Neural cell (in vitro differentiated cells): ENCODE data around the gene TOP2B. TPM values are rescaled to one million over a fixed set of nuclear protein-coding genes. Genes with fewer than 3 reads are reported as not detected.

Source experiments
- H2AFZ ChIP-seq: fragments of 200-600, 300-800 bp; sonication (generic), shearing (Covaris generic); 2 replicates; pipeline ENCODE4 v1.6.0; 2014; ENCODE audit warnings: low read depth, mild to moderate bottlenecking, antibody characterized with exemption, low read length, moderate library complexity
- H3F3A ChIP-seq: fragments of 200-600 bp; shearing (Covaris generic); 2 replicates; pipeline ENCODE4 v1.6.1; 2016; ENCODE audit warnings: mild to moderate bottlenecking, moderate library complexity, mixed read lengths, antibody characterized with exemption, low read length; ENCODE audit not compliant: insufficient read depth, poor library complexity, severe bottlenecking
- H3K27ac ChIP-seq: fragments of 200-600, 300-800 bp; sonication (generic), shearing (Covaris generic); 2 replicates; pipeline ENCODE4 v1.5.1; 2014; ENCODE audit warnings: mild to moderate bottlenecking, low read length, moderate library complexity
- H3K27me3 ChIP-seq: fragments of 300-800, 200-600 bp; sonication (generic), shearing (Covaris generic); 2 replicates; pipeline ENCODE4 v1.6.0; 2014; ENCODE audit warnings: mild to moderate bottlenecking, low read depth, low read length, moderate library complexity; ENCODE audit not compliant: insufficient read depth
- H3K36me3 ChIP-seq: fragments of 300-800, 200-600 bp; sonication (generic), shearing (Covaris generic); 2 replicates; pipeline ENCODE4 v1.5.1; 2014; ENCODE audit warnings: mild to moderate bottlenecking, antibody characterized with exemption, low read length, moderate library complexity; ENCODE audit not compliant: insufficient read depth
- H3K4me2 ChIP-seq: fragments of 300-800, 200-600 bp; sonication (generic), shearing (Covaris generic); 2 replicates; pipeline ENCODE4 v1.6.0; 2014; ENCODE audit warnings: mild to moderate bottlenecking, low read length
- H3K4me3 ChIP-seq: fragments of 300-800, 200-600 bp; sonication (generic), shearing (Covaris generic); 2 replicates; pipeline ENCODE4 v1.5.1; 2014; ENCODE audit warnings: mild to moderate bottlenecking, low read length, moderate library complexity
- H3K79me2 ChIP-seq: fragments of 200-600 bp; shearing (Covaris generic); replicated peaks from 2 replicates; pipeline ENCODE4 v1.6.0; 2014; ENCODE audit warnings: mild to moderate bottlenecking, low read length, moderate library complexity; ENCODE audit not compliant: insufficient read depth
- H3K9ac ChIP-seq: fragments of 300-800, 200-600 bp; sonication (generic), shearing (Covaris generic); 2 replicates; pipeline ENCODE4 v1.6.1; 2016; ENCODE audit warnings: mild to moderate bottlenecking, low read length, mixed read lengths
- H3K9me2 ChIP-seq: fragments of 200-600 bp; shearing (Covaris generic); 2 replicates; pipeline ENCODE4 v1.6.1; 2016; ENCODE audit warnings: mild to moderate bottlenecking, low read length, mixed read lengths; ENCODE audit not compliant: insufficient read depth
- H3K9me3 ChIP-seq: fragments of 200-600, 300-800 bp; sonication (generic), shearing (Covaris generic); 2 replicates; pipeline ENCODE4 v1.6.1; 2016; ENCODE audit warnings: mild to moderate bottlenecking, mixed run types, low read length, moderate library complexity, mixed read lengths
- H4K20me1 ChIP-seq: fragments of 200-600 bp; shearing (Covaris generic); 2 replicates; pipeline ENCODE4 v1.6.1; 2016; ENCODE audit warnings: mild to moderate bottlenecking, mixed run types; ENCODE audit not compliant: insufficient read depth
- EP300 ChIP-seq: fragments of 450-650 bp; conservative IDR thresholded peaks from 2 replicates; pipeline ENCODE4 v1.6.1; 2014; ENCODE audit warnings: antibody characterized with exemption, mild to moderate bottlenecking, moderate library complexity; ENCODE audit not compliant: poor library complexity, severe bottlenecking
- EZH2 ChIP-seq: fragments of 200-600, 300-800 bp; shearing (Covaris generic), sonication (generic); IDR thresholded peaks from 2 replicates; pipeline ENCODE4 v1.6.1; 2014; ENCODE audit warnings: antibody characterized with exemption, low read length, borderline replicate concordance, mild to moderate bottlenecking; ENCODE audit not compliant: insufficient read depth, poor library complexity, severe bottlenecking
- MXI1 ChIP-seq: fragments of 450-650 bp; conservative IDR thresholded peaks from 2 replicates; pipeline ENCODE4 v1.6.1; 2014; ENCODE audit warnings: antibody characterized with exemption, mild to moderate bottlenecking; ENCODE audit not compliant: poor library complexity, severe bottlenecking
- POLR2AphosphoS5 ChIP-seq: IDR thresholded peaks from 2 replicates; pipeline ENCODE4 v1.6.1; 2012
- RAD21 ChIP-seq: fragments of 450-650 bp; conservative IDR thresholded peaks from 2 replicates; pipeline ENCODE4 v1.6.1; 2014; ENCODE audit warnings: antibody characterized with exemption, mild to moderate bottlenecking, moderate library complexity
- SMC3 ChIP-seq: fragments of 450-650 bp; conservative IDR thresholded peaks from 2 replicates; pipeline ENCODE4 v1.6.1; 2014; ENCODE audit warnings: antibody characterized with exemption, mild to moderate bottlenecking, moderate library complexity; ENCODE audit not compliant: poor library complexity
- TAF1 ChIP-seq: IDR thresholded peaks from 2 replicates; pipeline ENCODE4 v1.6.1; 2012; ENCODE audit warnings: low read depth
- polyA plus RNA-seq: library from polyadenylated mRNA; depleted of rRNA; stranded (reverse); fragments of >200 nt; gene quantifications from 2 replicates; pipeline ENCODE4 v1.2.3, GENCODE V29; 2014
- TF ChIP-seq, protein P1 (sequence below): fragments of 450-650 bp; IDR thresholded peaks from 2 replicates; pipeline ENCODE4 v1.5.1; 2014; ENCODE audit warnings: antibody characterized with exemption, mild to moderate bottlenecking, moderate library complexity; ENCODE audit not compliant: poor library complexity, severe bottlenecking
- TF ChIP-seq, protein P2 (sequence below): IDR thresholded peaks from 2 replicates; pipeline ENCODE4 v1.6.1; 2012; ENCODE audit warnings: borderline replicate concordance

The TOP2B gene
- polyA plus RNA-seq, 1 donor from 2014 or later = 440 TPM

DNA sequence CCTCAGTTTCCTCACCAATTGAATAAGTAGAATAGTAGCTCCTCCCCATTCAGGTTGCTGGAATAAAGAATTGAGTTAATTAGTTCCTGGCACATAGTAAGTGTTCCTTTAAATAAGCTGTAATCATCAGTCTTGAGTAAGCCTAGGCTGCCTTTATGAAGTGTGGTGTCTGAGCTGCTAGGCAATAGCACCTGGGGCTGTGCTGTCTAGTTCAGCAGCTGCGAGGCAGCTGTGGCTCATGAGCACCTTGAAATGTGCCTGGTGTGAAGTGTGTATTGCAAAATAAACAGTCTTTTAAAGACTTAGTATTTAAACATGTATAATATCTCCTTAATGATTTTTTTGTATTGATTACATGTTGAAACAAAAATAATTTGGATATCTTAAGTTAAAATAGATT, 77.6 kb downstream of the TOP2B start:
- TF ChIP-seq EZH2 (no peak), EP300 (no peak), RAD21 (no peak), TAF1 (no peak), MXI1 (no peak), POLR2AphosphoS5 (no peak), SMC3 (no peak)
- TF ChIP-seq, protein P1, sequence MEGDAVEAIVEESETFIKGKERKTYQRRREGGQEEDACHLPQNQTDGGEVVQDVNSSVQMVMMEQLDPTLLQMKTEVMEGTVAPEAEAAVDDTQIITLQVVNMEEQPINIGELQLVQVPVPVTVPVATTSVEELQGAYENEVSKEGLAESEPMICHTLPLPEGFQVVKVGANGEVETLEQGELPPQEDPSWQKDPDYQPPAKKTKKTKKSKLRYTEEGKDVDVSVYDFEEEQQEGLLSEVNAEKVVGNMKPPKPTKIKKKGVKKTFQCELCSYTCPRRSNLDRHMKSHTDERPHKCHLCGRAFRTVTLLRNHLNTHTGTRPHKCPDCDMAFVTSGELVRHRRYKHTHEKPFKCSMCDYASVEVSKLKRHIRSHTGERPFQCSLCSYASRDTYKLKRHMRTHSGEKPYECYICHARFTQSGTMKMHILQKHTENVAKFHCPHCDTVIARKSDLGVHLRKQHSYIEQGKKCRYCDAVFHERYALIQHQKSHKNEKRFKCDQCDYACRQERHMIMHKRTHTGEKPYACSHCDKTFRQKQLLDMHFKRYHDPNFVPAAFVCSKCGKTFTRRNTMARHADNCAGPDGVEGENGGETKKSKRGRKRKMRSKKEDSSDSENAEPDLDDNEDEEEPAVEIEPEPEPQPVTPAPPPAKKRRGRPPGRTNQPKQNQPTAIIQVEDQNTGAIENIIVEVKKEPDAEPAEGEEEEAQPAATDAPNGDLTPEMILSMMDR = no peak
- TF ChIP-seq, protein P2, sequence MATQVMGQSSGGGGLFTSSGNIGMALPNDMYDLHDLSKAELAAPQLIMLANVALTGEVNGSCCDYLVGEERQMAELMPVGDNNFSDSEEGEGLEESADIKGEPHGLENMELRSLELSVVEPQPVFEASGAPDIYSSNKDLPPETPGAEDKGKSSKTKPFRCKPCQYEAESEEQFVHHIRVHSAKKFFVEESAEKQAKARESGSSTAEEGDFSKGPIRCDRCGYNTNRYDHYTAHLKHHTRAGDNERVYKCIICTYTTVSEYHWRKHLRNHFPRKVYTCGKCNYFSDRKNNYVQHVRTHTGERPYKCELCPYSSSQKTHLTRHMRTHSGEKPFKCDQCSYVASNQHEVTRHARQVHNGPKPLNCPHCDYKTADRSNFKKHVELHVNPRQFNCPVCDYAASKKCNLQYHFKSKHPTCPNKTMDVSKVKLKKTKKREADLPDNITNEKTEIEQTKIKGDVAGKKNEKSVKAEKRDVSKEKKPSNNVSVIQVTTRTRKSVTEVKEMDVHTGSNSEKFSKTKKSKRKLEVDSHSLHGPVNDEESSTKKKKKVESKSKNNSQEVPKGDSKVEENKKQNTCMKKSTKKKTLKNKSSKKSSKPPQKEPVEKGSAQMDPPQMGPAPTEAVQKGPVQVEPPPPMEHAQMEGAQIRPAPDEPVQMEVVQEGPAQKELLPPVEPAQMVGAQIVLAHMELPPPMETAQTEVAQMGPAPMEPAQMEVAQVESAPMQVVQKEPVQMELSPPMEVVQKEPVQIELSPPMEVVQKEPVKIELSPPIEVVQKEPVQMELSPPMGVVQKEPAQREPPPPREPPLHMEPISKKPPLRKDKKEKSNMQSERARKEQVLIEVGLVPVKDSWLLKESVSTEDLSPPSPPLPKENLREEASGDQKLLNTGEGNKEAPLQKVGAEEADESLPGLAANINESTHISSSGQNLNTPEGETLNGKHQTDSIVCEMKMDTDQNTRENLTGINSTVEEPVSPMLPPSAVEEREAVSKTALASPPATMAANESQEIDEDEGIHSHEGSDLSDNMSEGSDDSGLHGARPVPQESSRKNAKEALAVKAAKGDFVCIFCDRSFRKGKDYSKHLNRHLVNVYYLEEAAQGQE = no peak
- no peaks in the 10 kb centered on the region for H3K9me2 ChIP-seq
- H3K4me2 ChIP-seq = no peak overlapping the region
- H3K27ac ChIP-seq = no peak overlapping the region
- H4K20me1 ChIP-seq = no peaks in the 10 kb centered on the region
- H2AFZ ChIP-seq = no peak overlapping the region
- no peak overlapping the region for H3K9ac ChIP-seq
- no peak overlapping the region for H3K4me3 ChIP-seq
- no peaks in the 10 kb centered on the region for H3K79me2 ChIP-seq
- no peaks in the 10 kb centered on the region for H3K27me3 ChIP-seq
- H3F3A ChIP-seq = no peaks in the 10 kb centered on the region
- no peaks in the 10 kb centered on the region for H3K9me3 ChIP-seq
- no peaks in the 10 kb centered on the region for H3K36me3 ChIP-seq

DNA sequence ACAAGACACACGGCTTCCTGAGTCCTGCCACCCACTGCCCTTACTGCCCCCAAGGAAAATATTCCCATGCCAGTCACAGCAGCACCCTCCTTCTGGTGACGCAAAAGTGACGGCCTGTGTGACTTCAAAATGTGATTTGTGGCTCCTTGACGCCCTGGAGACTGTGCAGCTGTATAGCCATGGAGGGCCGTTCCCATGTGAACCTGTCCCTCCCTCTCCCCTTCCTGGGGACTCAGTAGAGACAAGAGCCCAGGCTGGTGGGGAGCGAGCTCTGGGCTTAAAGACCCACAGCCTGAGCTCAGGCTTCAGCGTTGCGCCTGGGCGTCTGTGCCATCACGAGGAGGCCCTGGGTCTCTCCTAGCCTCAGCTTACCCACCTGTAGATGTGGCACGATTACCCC, 78.2 kb downstream of the TOP2B start:
- TF ChIP-seq, protein P2 = no peak
- TF ChIP-seq MXI1 (no peak), EZH2 (no peak), EP300 (no peak), SMC3 (no peak), TAF1 (no peak), POLR2AphosphoS5 (no peak), RAD21 (no peak)
- TF ChIP-seq, protein P1 = no peak
- no peak overlapping the region for H3K27ac ChIP-seq
- H3K36me3 ChIP-seq = no peaks in the 10 kb centered on the region
- no peaks in the 10 kb centered on the region for H3K79me2 ChIP-seq
- H3K4me3 ChIP-seq = no peak overlapping the region
- no peak overlapping the region for H3K4me2 ChIP-seq
- H4K20me1 ChIP-seq = no peaks in the 10 kb centered on the region
- H3K9me3 ChIP-seq = no peaks in the 10 kb centered on the region
- no peak overlapping the region for H2AFZ ChIP-seq
- H3F3A ChIP-seq = no peaks in the 10 kb centered on the region
- H3K9me2 ChIP-seq = no peaks in the 10 kb centered on the region
- no peaks in the 10 kb centered on the region for H3K27me3 ChIP-seq
- H3K9ac ChIP-seq = no peak overlapping the region
